H9 (cell line): ENCODE measurements around the gene KCNA2. TPM values are rescaled to one million over a fixed set of nuclear protein-coding genes. Genes with fewer than 3 reads are reported as not detected.

Source experiments
- DNase-seq: peaks from one replicate; pipeline ENCODE4 v3.0.0-alpha.2; 2017
- H2AFZ ChIP-seq: one replicate; pipeline ENCODE4 v1.6.1; 2013; ENCODE audit warnings: mild to moderate bottlenecking, low read length, control low read depth, moderate library complexity
- H2AK5ac ChIP-seq: 2 replicates; pipeline ENCODE4 v1.6.1; 2013; ENCODE audit warnings: low read length, control low read depth, mixed read lengths; ENCODE audit not compliant: insufficient read length
- H2BK120ac ChIP-seq: one replicate; pipeline ENCODE4 v1.6.1; 2013; ENCODE audit warnings: low read depth, mild to moderate bottlenecking, low read length, control low read depth, inconsistent platforms; ENCODE audit not compliant: poor library complexity, severe bottlenecking
- H2BK12ac ChIP-seq: 2 replicates; pipeline ENCODE4 v1.6.1; 2013; ENCODE audit warnings: low read length, control low read depth, mixed read lengths, low read depth; ENCODE audit not compliant: insufficient read length
- H2BK15ac ChIP-seq: 2 replicates; pipeline ENCODE4 v1.6.1; 2013; ENCODE audit warnings: low read depth, low read length, control low read depth
- H2BK20ac ChIP-seq: one replicate; pipeline ENCODE4 v1.6.1; 2013; ENCODE audit warnings: low read depth, mild to moderate bottlenecking, low read length, control low read depth, inconsistent platforms; ENCODE audit not compliant: poor library complexity, severe bottlenecking
- H2BK5ac ChIP-seq: 2 replicates; pipeline ENCODE4 v1.6.1; 2013; ENCODE audit warnings: low read length, control low read depth, mixed read lengths; ENCODE audit not compliant: insufficient read length
- H3K14ac ChIP-seq: 2 replicates; pipeline ENCODE4 v1.6.1; 2013; ENCODE audit warnings: low read length, control low read depth; ENCODE audit not compliant: insufficient read depth
- H3K18ac ChIP-seq: 2 replicates; pipeline ENCODE4 v1.6.1; 2013; ENCODE audit warnings: low read depth, mild to moderate bottlenecking, mixed read lengths, low read length, control low read depth; ENCODE audit not compliant: insufficient read length
- H3K23ac ChIP-seq: 2 replicates; pipeline ENCODE4 v1.6.1; 2013; ENCODE audit warnings: low read length, control low read depth, mixed read lengths, low read depth; ENCODE audit not compliant: insufficient read length
- H3K23me2 ChIP-seq: 2 replicates; pipeline ENCODE4 v1.6.1; 2013; ENCODE audit warnings: low read depth, mild to moderate bottlenecking, mixed read lengths, low read length, control low read depth; ENCODE audit not compliant: insufficient read length, poor library complexity, severe bottlenecking
- H3K27ac ChIP-seq: 2 replicates; pipeline ENCODE4 v1.5.1; 2013; ENCODE audit warnings: low read length, control low read depth, mixed read lengths, low read depth; ENCODE audit not compliant: insufficient read length
- H3K27me3 ChIP-seq: 2 replicates; pipeline ENCODE4 v1.6.1; 2013; ENCODE audit warnings: low read length, control low read depth, inconsistent platforms; ENCODE audit not compliant: insufficient read depth
- H3K4ac ChIP-seq: 2 replicates; pipeline ENCODE4 v1.6.1; 2013; ENCODE audit warnings: low read depth, mild to moderate bottlenecking, control low read depth, inconsistent platforms, low read length, moderate library complexity
- H3K4me1 ChIP-seq: 2 replicates; pipeline ENCODE4 v1.6.1; 2013; ENCODE audit warnings: low read length, control low read depth, inconsistent platforms; ENCODE audit not compliant: insufficient read depth
- H3K4me2 ChIP-seq: 2 replicates; pipeline ENCODE4 v1.6.1; 2013; ENCODE audit warnings: low read length, control low read depth, mixed read lengths; ENCODE audit not compliant: insufficient read length, insufficient read depth
- H3K56ac ChIP-seq: 2 replicates; pipeline ENCODE4 v1.6.1; 2013; ENCODE audit warnings: low read depth, mild to moderate bottlenecking, mixed read lengths, low read length, control low read depth; ENCODE audit not compliant: insufficient read length
- H3K79me1 ChIP-seq: 2 replicates; pipeline ENCODE4 v1.6.1; 2013; ENCODE audit warnings: low read depth, mild to moderate bottlenecking, moderate library complexity, low read length, control low read depth, inconsistent platforms; ENCODE audit not compliant: insufficient read depth, poor library complexity, severe bottlenecking
- H3K79me2 ChIP-seq: 2 replicates; pipeline ENCODE4 v1.6.1; 2013; ENCODE audit warnings: low read length, control low read depth, inconsistent platforms; ENCODE audit not compliant: insufficient read depth
- H3K9ac ChIP-seq: 2 replicates; pipeline ENCODE4 v1.6.1; 2013; ENCODE audit warnings: low read length, control low read depth, mixed read lengths; ENCODE audit not compliant: insufficient read length; ENCODE audit errors: extremely low read depth
- H3K9me3 ChIP-seq: one replicate; pipeline ENCODE4 v1.6.1; 2013; ENCODE audit warnings: low read depth, low read length, inconsistent platforms; ENCODE audit not compliant: control insufficient read depth
- H3T11ph ChIP-seq: one replicate; pipeline ENCODE4 v1.6.1; 2013; ENCODE audit warnings: mild to moderate bottlenecking, low read length, control low read depth, inconsistent platforms
- H4K20me1 ChIP-seq: one replicate; pipeline ENCODE4 v1.6.1; 2013; ENCODE audit not compliant: control insufficient read depth, insufficient read length, insufficient read depth
- H4K5ac ChIP-seq: 2 replicates; pipeline ENCODE4 v1.6.1; 2013; ENCODE audit warnings: low read depth, mild to moderate bottlenecking, mixed read lengths, low read length, control low read depth; ENCODE audit not compliant: insufficient read length
- H4K8ac ChIP-seq: replicated peaks from 2 replicates; pipeline ENCODE4 v1.6.1; 2013; ENCODE audit warnings: low read length, control low read depth, mixed read lengths, low read depth; ENCODE audit not compliant: insufficient read length
- H4K91ac ChIP-seq: 2 replicates; pipeline ENCODE4 v1.6.1; 2013; ENCODE audit warnings: low read depth, mild to moderate bottlenecking, moderate library complexity, mixed read lengths, low read length, control low read depth; ENCODE audit not compliant: insufficient read length
- H3K27ac Mint-ChIP-seq, 3 experiments: 2 replicates in 2 of 3; 3 replicates in 1 of 3; pipeline ENCODE4 v1.8.0; 2020 to 2021; ENCODE audit warnings: mixed read lengths in 3 of 3, mild to moderate bottlenecking in 1 of 3, moderate library complexity in 1 of 3
- H3K27me3 Mint-ChIP-seq: 2 replicates; pipeline ENCODE4 v1.8.0; 2021; ENCODE audit warnings: low read depth, mild to moderate bottlenecking, moderate library complexity, mixed read lengths
- H3K36me3 Mint-ChIP-seq, 3 experiments: 2 replicates in 2 of 3; 3 replicates in 1 of 3; pipeline ENCODE4 v1.8.0; 2020 to 2021; ENCODE audit warnings: low read depth in 3 of 3, mixed read lengths in 3 of 3; ENCODE audit not compliant: insufficient read depth in 1 of 3
- H3K4me1 Mint-ChIP-seq, 2 experiments: 2 replicates each; pipeline ENCODE4 v1.8.0; 2020; ENCODE audit warnings: mixed read lengths in 2 of 2
- H3K4me3 Mint-ChIP-seq, 2 experiments: 2 replicates in 1 of 2; 3 replicates in 1 of 2; pipeline ENCODE4 v1.8.0; 2020 to 2021; ENCODE audit warnings: mild to moderate bottlenecking in 2 of 2, mixed read lengths in 2 of 2, moderate library complexity in 1 of 2
- H3K9me3 Mint-ChIP-seq, 2 experiments: 2 replicates in 1 of 2; 3 replicates in 1 of 2; pipeline ENCODE4 v1.8.0; 2020; ENCODE audit warnings: mild to moderate bottlenecking in 2 of 2, mixed read lengths in 2 of 2, moderate library complexity in 1 of 2
- WGBS: extraction: QIAGEN DNeasy Blood & Tissue Kit; methylation state at CpG from one replicate; pipeline ENCODE4 v1.1.7; 2013; ENCODE audit warnings: missing lambda C conversion rate, low lambda C conversion rate, mixed read lengths; ENCODE audit not compliant: insufficient read length; ENCODE audit errors: extremely low coverage; 5-methylcytosine and 5-hydroxymethylcytosine counted together
- total RNA-seq: library from RNA; stranded (reverse); gene quantifications from 2 replicates; pipeline ENCODE4 v1.2.1, GENCODE V29; 2021
- TF ChIP-seq, protein P1 (sequence below): fragments of 200-600 bp; sonication (generic); conservative IDR thresholded peaks from 3 replicates; pipeline ENCODE4 v1.8.0; 2021; ENCODE audit warnings: antibody characterized with exemption, mild to moderate bottlenecking

KCNA2 gene
- total RNA-seq, 1 experiment from 2014 or later = 0.33 TPM

DNA sequence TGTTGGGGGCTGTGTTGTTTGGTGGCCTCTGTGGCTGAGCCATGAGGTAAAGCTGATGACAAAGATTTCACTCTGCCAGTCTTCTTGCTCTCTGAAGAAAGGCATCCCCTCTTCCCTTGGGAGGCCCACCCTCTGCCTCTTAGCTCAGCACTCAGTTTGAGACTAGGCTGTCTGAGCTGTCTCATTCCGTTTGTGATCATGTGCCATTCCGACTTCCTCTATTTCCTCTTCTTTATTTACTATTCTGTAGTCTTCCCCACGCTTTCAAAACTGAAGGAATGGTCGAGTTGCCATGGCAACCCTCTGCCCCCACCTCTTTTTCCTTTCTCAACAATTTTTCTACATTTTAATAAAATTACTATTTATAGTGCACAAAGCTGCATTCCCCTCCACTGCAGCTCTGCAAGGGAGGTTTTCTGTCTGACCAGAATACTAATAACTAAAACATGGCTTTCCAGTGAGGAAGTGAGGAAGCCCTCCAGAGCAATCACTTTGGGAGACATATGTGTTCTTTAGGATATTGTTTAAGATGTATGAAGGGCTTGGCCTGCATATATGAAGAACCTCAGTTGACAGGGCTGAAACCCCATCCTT, 37.8 kb upstream of the KCNA2 start:
- H2BK12ac ChIP-seq = no peak overlapping the region
- H2BK120ac ChIP-seq = no peak overlapping the region
- H2BK15ac ChIP-seq = no peak overlapping the region
- H3K9ac ChIP-seq = no peak overlapping the region
- Mint-ChIP-seq H3K36me3 (no peaks in the 10 kb centered on the region), H3K27me3 (peaks cover 13% of the 10 kb centered on the region), H3K27ac (no peak overlapping the region), H3K4me3 (no peak overlapping the region), H3K4me1 (no peaks in the 10 kb centered on the region), H3K9me3 (no peaks in the 10 kb centered on the region)
- WGBS = no CpG with 5 or more reads among the region's 4 CpGs
- TF ChIP-seq, protein P1, sequence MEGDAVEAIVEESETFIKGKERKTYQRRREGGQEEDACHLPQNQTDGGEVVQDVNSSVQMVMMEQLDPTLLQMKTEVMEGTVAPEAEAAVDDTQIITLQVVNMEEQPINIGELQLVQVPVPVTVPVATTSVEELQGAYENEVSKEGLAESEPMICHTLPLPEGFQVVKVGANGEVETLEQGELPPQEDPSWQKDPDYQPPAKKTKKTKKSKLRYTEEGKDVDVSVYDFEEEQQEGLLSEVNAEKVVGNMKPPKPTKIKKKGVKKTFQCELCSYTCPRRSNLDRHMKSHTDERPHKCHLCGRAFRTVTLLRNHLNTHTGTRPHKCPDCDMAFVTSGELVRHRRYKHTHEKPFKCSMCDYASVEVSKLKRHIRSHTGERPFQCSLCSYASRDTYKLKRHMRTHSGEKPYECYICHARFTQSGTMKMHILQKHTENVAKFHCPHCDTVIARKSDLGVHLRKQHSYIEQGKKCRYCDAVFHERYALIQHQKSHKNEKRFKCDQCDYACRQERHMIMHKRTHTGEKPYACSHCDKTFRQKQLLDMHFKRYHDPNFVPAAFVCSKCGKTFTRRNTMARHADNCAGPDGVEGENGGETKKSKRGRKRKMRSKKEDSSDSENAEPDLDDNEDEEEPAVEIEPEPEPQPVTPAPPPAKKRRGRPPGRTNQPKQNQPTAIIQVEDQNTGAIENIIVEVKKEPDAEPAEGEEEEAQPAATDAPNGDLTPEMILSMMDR = no peak
- no peaks in the 10 kb centered on the region for H3K79me1 ChIP-seq
- no peak overlapping the region for H3T11ph ChIP-seq
- H3K27ac ChIP-seq = no peak overlapping the region
- no peak overlapping the region for H2BK20ac ChIP-seq
- no peak overlapping the region for H2AFZ ChIP-seq
- H4K20me1 ChIP-seq = no peaks in the 10 kb centered on the region
- H4K91ac ChIP-seq = no peak overlapping the region
- H2AK5ac ChIP-seq = no peak overlapping the region
- H4K5ac ChIP-seq = no peak overlapping the region
- H3K4me1 ChIP-seq = no peaks in the 10 kb centered on the region
- no peaks in the 10 kb centered on the region for H3K27me3 ChIP-seq
- no peaks in the 10 kb centered on the region for H3K23me2 ChIP-seq
- no peak overlapping the region for H3K4ac ChIP-seq
- DNase-seq = no peak
- H3K9me3 ChIP-seq = no peaks in the 10 kb centered on the region
- no peak overlapping the region for H3K14ac ChIP-seq
- H3K56ac ChIP-seq = no peak overlapping the region
- H4K8ac ChIP-seq = no peak overlapping the region
- H3K23ac ChIP-seq = no peak overlapping the region
- no peak overlapping the region for H3K18ac ChIP-seq
- H2BK5ac ChIP-seq = no peak overlapping the region
- no peak overlapping the region for H3K4me2 ChIP-seq
- H3K79me2 ChIP-seq = no peaks in the 10 kb centered on the region
